OCI-LY3 (cell line): ENCODE measurements around the gene PRDM16.

ENCODE experiments used
- CTCF ChIP-seq: fragments of 200-600, 300-600 bp; sonication (generic); IDR thresholded peaks from 2 replicates; pipeline ENCODE4 v1.5.1; 2014; ENCODE audit warnings: antibody characterized with exemption, low read length, low read depth
- EZH2phosphoT487 ChIP-seq: fragments of 200-600 bp; shearing (Covaris generic); IDR thresholded peaks from 2 replicates; pipeline ENCODE4 v1.6.1; 2018; ENCODE audit warnings: antibody characterized with exemption, mixed run types, low read depth

DNA sequence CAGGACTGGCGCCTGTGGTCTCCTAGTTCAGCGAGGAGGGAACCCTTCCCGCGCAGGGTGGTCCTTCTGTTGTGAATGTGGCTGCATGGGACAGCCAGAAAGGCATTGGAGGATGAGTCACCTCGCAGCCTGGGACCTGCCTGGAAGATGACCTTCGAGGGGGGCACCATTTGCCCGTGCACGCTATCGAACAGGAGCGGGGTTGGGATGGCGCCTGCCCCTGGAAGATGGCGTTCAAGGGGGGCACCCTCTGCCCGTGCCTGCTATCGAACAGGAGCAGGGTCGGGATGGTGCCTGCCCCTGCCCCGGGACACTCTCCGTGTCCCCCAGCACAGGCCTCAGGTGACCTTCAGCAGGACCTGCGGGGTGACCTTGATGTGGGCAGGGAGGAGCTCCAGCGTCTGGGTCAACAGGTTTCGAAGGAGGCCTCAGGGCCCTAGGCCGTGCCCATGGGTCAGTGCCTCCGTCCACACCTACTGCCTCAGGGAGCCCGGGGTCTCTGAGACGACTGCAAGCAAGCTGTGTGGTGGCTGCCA is 49.4 kb upstream of the PRDM16 start:
- no peak for TF ChIP-seq CTCF
- TF ChIP-seq EZH2phosphoT487, result no peak
